Activated CD8-positive, alpha-beta memory T cell treated with anti-CD3 and anti-CD28 coated beads, Interleukin-2, amount 50 U/mL, for 4 hours (primary cell): Measurements from ENCODE around the gene GSTM2.
"Not testable (repeated sequence)": the region's sequence is repeated elsewhere in the genome, so short reads cannot be mapped to it uniquely, and the experiment has no call there.

Source experiments
- DNase-seq: peaks from one replicate; pipeline ENCODE4 v3.0.0-alpha.2; 2020

Gene GSTM2

GRCh38 chr1:109650609-109651008 lies 17.2 kb upstream of the GSTM2 start:
- no peak for DNase-seq

- no peak for DNase-seq
Measured at GRCh38 chr1:109652402-109652801, 15.5 kb upstream of the GSTM2 start.

- DNase-seq: no peak
Measured at GRCh38 chr1:109653306-109653705, 14.6 kb upstream of the GSTM2 start.

GRCh38 chr1:109654519-109654918 lies 13.3 kb upstream of the GSTM2 start:
- no peak for DNase-seq

- DNase-seq: peak; percentile 63
Measured at GRCh38 chr1:109655615-109656519, 12.0 kb upstream of the GSTM2 start, which contains the start of gene GSTM4. TSS of gene GSTM4 (plus strand) at chr1:109656099. CDS start at chr1:109656390, 291 bp downstream.

- DNase-seq: no peak
Measured at GRCh38 chr1:109657395-109657794, 10.5 kb upstream of the GSTM2 start.

- DNase-seq: no peak
Measured at GRCh38 chr1:109657970-109658369, 9.9 kb upstream of the GSTM2 start.

- no peak for DNase-seq
Measured at GRCh38 chr1:109658533-109659042, 9.3 kb upstream of the GSTM2 start.

- no peak for DNase-seq
Measured at GRCh38 chr1:109659145-109659544, 8.7 kb upstream of the GSTM2 start.

- no peak for DNase-seq
Measured at GRCh38 chr1:109659997-109660690, 7.7 kb upstream of the GSTM2 start.

GRCh38 chr1:109660691-109661026 lies 7.2 kb upstream of the GSTM2 start:
- not testable (repeated sequence) for DNase-seq

GRCh38 chr1:109661391-109661790 lies 6.5 kb upstream of the GSTM2 start:
- no peak for DNase-seq

- no peak for DNase-seq
Measured at GRCh38 chr1:109664671-109665070, 3.2 kb upstream of the GSTM2 start.

GRCh38 chr1:109668123-109668775 lies 392 bp downstream of the GSTM2 start:
- DNase-seq: no peak

GRCh38 chr1:109669246-109669948 lies 1.5 kb downstream of the GSTM2 start:
- no peak for DNase-seq

GRCh38 chr1:109669949-109670302 lies 2.1 kb downstream of the GSTM2 start:
- not testable (repeated sequence) for DNase-seq

GRCh38 chr1:109671067-109671466 lies 3.2 kb downstream of the GSTM2 start:
- DNase-seq: no peak

- not testable (repeated sequence) for DNase-seq
Measured at GRCh38 chr1:109673861-109674260, 6.0 kb downstream of the GSTM2 start.

- DNase-seq: not testable (repeated sequence)
Measured at GRCh38 chr1:109676683-109677381, 9.0 kb downstream of the GSTM2 start.

GRCh38 chr1:109677459-109677858 lies 9.6 kb downstream of the GSTM2 start:
- DNase-seq: no peak

- not testable (repeated sequence) for DNase-seq
Measured at GRCh38 chr1:109678637-109679036, 10.8 kb downstream of the GSTM2 start.

GRCh38 chr1:109684777-109685176 lies 16.9 kb downstream of the GSTM2 start:
- not testable (repeated sequence) for DNase-seq
